22Rv1 (cell line): ENCODE data around the gene FBRSL1.

Experiments
- CTCF ChIP-seq: fragments of 450-650 bp; IDR thresholded peaks from 2 replicates; pipeline ENCODE4 v1.5.1; 2017; ENCODE audit warnings: mild to moderate bottlenecking
- ZFX ChIP-seq: fragments of 450-650 bp; IDR thresholded peaks from 2 replicates; pipeline ENCODE4 v1.6.1; 2017; ENCODE audit warnings: antibody characterized with exemption, borderline replicate concordance

- no peak for TF ChIP-seq CTCF
- TF ChIP-seq ZFX: no peak
These were observed 17.2 kb downstream of the FBRSL1 start for GRCh38 chr12:132507161-132507538.
